HUDEP-2 (cell line): ENCODE measurements around the gene RFX3.
A peak's percentile ranks its signal among the peaks of the same experiment; 100 is the strongest.

ENCODE experiments used
- DNase-seq, 76 experiments: peaks; one replicate each; lab custom pipeline; 2025; ENCODE audit not compliant: unreplicated experiment in 76 of 76; lab: John Stamatoyannopoulos, UW

The RFX3 gene

DNA sequence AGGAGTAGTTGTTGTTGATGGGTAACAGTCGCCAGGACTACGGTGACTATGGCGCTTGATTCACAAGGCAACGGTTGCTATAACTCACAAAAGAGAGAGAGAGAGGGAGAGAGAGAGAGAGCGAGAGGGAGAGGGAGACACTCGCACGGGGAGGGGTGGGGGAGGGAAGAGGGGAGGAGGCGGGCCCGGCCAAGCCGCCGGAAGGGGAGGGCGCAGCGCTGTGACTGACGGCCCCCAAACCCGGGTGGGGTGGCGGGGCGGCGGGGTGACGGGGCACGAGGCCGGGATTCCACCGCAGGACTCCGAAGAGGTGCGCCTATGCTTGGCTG, at the start of gene RFX3:
Gene RFX3, minus strand, starts transcription at position 166 of the 329 bp plus-strand sequence. CDS start 130,413 bp downstream, outside the sequence.
- DNase-seq: peak in 72 of 76 experiments; percentile 28 to 90 (median 81)

DNA sequence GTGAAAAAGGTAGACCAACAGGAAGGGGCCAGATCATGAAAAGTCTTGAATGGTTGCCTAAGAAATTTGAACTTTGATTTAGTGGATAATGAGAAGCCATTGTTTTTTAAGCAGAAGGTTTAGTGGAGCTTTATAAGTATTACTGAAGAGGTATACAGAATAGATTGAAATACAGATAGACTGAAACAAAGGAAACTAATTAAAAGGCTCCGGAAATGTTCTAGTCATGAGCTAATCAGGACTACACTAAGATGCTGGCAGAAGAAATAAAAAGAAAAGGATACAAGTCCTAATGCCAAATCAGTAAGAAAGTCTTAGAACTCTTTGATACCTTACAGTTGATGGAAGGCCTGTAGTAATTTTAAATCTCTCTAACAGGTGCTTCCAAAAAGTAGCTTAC, 45.7 kb upstream of the RFX3 start:
- no peak for DNase-seq

DNA sequence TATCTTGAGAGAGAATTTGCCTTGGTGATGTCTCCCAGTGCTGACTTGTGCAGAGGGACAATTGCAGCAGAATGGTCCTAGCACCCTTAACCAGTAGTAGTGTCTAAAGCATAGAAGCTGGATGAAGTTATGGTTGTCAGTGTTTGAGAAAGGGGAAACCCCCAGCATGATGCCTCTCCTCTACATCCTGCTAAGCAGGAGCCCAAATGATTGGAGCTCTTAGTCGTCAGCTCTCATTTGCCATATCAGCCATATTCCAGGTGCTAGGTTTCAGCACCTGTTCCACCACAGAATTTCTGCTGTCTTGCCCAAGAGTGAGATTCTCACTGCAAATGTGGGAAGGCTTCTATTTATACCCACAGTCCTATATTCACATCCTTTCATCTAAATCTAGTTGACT, 43.7 kb upstream of the RFX3 start:
- DNase-seq: no peak

DNA sequence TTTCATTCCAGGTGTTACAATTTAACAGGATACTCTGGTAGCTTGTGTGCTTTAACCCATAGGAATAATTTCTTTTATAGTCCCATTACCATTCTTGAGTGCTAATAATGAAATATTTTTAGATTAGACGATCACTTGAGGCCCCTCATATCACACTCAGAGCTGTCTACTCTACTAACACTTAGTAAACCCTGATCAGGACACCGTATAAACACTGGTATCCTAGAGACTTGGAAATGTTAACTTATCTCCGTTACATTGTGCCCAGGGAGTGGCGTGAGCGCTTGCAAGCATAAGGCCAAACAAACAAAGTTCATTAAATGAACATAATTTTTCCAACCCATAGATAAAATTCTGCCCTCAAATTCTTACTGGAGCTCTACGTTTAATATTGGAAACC, 42.2 kb upstream of the RFX3 start:
- DNase-seq: no peak

DNA sequence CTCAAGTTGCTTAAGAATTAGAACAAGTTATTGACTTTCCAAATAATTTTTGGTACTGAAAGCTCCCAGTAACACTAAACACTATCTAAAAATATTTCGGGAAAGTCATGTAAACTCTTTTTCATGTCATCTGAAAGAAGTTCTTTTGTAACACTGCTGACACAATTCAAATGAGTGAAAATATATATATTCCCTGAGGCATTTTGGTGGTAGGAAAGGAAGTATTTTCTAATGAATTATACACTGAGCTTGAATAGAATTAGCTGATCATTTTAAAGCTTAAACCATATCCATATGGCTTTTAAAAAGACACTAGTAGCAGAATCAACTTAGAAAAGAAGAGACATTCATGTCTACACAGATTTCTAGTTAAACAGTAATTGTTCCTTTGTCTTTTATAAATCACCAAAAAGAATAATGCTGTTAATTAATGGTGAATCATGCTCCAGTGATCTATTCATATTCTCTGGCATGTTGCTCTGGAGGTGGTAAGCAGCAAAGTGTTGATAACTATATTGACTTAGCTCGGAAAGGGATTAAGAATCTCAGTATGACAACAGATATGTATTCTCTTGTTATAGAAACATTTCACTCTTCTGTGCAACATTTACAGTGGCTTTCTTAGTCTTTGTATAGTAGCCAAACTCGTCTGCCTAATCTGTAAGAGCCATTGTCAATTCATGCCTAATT, 27.4 kb upstream of the RFX3 start:
- DNase-seq: no peak

DNA sequence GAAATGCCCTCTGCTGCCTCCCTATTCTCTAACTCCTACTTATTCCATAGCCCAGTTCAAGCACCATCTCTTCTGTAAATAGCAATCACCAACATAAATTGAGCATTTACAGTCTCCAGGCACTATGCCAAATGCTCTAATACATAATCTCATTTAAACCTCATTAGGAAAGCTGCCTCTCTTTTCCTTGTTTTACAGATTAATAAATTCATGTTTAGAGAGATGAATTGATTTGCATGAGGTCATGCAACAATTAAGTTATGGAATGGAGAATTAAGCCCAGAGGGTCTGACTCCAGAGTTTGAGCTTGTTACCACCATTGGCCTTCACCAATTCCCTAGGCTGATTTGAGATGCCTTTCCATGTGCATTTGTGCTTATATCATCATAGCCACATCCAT, 23.4 kb upstream of the RFX3 start:
- no peak for DNase-seq

DNA sequence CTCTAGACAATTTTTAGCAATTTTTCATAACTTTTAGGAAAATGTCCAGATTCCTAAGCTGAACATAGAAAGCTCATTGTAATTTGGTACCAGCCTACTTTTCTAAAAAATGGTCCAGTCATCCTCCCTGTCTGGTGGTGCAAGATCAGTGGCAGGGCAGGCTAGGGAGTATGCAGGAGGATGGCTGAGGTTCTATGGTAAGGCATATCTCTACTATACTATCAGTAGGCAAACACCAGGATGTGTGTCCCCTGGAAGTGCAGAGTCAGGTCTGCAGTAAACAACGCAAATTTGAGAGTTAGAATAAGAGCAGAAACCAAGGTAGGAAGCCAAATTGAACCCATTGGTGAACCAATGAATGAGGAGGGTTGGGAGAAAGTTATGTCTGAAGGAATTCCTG, 22.8 kb upstream of the RFX3 start:
- DNase-seq: no peak

DNA sequence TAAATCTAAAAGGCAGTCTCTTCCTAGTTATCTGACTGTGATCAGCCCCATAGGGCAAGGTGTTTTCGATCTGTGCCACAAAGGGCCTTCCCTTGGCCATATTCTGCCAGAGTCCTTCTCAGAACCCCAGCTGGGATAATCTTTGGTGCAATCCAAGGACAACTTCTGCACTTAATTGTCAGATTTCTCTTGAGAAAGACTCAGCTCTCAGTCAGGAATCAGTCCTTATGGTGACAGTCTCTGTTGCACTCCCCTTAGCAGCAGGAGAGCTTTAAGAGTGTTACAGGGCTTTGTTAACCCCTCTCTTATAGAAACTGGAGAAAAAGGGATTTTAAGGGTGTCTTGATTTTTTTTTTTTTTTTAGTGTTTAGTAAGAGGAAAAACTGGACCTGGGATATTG, 15.4 kb upstream of the RFX3 start:
- DNase-seq: no peak

DNA sequence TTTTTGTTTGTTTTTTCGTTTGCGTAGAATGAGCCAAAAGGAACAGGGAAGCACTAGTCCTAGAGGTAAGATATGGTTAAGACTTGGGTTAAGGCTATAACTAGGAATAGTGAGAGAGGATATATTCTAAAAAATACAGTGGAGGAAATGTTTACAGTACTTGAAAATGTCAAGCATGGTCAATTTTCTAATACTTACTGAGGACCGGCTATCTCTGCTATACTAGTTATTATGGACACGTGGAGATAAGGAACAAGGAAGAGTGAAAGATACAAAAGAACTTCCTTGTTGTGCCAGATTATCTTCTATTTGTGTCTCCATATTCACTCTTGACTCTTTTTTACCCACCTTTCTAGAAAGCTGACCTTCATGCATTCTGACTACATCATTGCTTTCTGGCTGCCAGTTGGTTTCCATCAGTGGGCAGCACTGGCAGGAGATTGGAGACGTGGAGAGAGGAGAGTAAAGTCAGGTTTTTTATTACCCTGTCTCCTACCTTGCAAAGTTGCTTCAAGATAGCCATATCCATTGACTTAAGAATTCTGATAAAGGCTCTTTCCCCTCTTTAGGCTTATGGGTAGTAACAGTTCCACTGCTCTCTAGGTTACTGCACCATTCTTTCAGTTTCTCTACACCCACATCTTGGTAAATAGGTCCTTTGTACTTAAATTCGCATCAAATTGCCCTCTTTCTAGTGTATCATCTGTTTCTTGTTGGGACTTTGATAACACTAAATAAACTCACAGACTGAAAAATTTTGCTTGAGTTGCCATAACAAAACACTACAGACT, 9.0 kb upstream of the RFX3 start:
- no peak for DNase-seq

DNA sequence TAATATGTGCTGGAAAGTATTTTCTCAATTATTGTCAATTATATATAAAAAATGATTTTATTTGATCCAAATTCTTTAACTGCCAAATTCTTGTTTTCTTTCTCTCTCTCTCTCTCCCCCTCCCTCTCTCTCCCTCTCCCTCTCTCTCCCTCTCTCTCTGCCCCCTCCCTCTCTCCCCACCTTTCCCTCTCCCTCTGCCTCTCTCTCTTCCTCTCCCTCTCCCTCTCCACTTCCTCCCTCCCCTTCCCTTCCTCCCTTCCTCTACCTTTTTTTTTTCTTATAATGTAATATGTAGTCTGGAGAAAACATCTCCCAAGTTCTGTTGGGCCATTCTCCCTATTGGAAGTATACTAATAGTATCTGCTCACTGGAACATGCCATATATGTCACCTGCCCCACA, 6.4 kb upstream of the RFX3 start:
- no peak for DNase-seq

DNA sequence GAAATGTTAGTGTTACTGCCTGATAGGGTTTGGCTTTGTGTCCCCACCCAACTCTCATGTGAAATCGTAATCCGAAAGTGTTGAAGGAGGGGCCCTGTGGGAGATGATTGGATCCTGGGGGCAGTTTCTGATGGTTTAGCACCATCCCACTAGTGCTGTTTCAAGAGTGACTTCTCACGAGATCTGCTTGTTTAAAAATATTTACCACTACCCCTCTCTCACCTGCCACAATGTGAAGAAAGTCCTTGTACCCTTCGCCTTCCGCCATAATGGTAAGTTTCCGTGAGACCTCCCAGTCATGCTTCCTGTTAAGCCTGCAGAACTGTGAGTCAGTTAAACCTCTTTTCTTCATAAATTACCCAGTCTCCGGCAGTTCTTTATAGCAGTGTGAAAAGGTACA, 2.6 kb upstream of the RFX3 start:
- peak in 74 of 76 experiments; percentile 6 to 88 (median 64) for DNase-seq

DNA sequence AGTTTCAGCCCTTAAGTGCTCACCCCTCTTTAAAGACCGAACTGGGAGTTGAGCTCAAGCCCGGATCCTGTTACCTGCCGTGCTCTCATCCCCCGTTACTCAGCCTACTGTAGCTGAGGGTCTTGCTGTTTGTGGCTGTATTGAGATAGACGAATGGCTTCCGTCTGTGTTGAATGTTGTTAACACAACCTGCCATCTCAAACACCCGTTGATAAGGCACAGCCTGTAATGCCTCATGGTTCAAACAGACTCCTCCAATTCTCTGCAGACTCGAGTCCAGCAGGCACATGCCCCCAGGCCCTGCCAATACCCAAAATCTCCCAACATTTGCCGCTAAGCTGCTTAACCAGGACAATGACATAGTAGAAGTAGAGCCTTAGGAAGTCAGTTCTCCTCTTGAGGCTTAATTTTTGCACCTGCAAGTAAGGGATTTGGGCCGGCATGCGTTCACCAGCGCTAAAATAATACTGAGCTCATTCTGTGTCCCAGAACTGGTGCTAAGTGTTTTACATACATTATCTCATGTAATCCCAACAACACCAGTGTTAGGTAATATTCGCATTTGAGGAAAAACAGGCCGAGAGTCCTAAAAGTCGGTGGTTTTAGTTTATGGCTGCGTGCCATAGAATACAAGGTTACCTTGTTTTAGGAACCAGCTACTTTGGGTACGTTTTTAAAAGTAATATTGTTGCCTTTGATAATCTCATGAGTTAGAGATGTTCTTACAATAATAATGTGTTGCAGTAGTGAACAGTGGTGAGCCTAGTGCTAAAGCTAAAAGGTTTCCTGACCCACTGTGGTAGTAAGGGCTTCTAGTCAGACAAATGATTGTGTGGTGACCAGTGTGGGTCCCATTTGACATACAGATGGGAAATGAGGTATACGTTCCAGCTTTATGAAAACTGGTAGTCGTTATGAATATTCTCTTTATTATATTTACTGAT, 1.5 kb upstream of the RFX3 start:
- peak in 40 of 76 experiments; percentile 10 to 78 (median 46) for DNase-seq

DNA sequence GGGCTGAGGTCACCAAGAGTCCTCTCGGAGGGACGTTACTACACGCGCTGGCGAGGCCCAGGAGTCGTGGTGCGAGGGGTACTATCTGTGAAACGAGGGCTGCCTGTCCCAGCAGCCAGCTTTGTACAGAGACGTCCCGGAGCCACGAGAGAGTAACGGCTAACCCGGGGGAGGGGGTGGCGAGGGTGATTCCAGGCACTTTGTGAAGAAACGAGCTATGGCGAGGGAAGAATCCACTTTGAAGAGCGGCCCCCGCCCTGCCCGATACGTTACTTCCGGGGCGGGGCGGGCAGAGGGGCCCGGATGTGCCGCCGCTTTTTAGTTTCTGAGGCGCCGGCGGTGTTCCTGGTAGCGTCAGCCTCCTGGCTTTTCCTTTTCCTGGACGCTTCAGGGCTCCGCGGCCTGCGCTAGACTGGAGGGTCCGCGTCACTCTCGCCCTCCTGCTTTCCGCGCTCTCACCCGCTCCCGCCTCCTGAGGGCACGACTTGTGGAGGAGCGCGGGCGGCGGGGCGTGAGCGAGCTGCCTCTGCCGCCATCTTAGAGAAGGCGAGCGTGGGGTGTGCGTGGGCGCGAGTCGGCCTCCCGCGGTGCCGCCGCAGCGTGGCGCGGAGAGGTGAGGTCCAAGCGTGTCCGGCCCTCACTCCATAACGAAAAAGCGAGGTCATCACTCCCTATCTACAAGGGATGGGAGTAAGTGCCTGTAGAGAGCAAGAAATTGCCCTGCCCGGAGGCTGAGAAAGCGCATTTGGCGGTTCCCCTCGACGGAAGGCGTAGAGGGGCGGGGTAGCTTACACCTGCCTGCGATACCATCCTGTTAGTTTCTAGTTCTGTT, 580 bp upstream of the RFX3 start:
- DNase-seq: peak in 74 of 76 experiments; percentile 11 to 89 (median 71)

DNA sequence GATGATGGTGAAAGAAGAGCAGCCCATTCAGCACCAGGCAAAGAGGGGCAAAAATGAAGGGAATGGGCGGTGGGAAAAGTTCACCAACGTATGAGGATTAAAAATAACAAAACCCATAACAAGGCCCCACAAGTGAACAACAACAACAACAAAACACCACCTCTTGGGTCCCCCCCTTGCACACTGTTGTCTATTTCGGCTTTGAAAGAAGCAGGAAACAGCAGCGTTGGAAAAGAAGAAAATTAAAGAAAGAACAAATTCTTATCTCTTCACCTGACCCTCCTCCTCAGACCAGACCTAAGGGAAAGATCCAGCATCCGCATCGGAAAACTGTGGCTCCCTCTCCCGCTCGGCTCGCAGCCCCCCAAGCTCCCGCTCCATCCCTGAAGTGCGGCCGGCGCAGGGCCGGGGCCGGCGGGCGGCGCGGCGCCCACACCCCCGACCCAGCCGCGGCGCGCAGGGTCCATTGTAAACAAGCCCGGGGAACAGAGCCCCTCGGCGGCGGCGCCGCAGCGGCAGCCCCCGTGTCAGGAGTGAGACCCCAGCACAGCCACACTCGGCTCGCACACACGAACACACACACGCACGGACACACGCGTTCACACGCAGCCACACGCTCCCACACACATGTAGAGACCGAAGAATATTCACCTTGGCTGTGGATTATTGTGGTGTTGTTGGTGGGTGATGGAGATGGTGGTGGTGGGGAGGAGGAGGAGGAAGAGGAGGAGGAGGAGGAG, 535 bp downstream of the RFX3 start:
- no peak for DNase-seq

DNA sequence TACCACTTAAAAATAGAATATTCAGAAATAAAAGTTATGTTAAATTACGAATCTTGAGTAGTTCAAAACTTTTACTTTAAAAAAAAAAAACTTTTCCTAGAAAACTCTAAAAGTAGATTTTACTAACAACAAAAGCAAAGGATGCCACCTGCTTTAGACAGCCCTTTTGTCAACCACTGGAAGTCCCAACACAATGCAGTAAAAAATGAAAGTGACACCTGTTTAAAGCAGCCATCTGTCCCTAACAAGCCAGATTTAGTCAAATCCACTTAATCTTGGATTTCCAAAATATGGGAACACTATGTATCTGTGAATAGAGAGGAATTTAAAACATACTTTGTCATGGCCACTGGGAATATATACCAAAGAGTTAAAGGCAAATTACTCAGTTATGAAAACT, 3.8 kb downstream of the RFX3 start:
- DNase-seq: no peak

DNA sequence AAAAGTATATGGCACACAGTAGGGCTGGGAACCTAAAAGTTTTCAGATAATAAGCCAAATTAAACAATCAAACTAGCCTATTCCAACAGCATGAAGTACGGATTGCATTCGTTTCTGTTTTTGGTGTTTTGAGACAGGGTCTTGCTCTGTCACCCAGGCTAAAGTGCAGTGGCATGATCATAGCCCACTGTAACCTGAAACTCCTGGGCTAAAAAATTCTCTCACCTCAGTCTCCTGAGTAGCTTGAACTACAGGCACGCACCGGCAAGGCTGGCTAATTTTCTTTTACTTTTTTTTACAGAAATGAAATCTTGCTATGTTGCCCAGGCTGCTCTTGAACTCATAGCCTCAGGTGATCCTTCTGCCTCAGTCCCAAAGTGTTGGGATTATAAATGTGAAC, 5.2 kb downstream of the RFX3 start:
- DNase-seq: no peak

DNA sequence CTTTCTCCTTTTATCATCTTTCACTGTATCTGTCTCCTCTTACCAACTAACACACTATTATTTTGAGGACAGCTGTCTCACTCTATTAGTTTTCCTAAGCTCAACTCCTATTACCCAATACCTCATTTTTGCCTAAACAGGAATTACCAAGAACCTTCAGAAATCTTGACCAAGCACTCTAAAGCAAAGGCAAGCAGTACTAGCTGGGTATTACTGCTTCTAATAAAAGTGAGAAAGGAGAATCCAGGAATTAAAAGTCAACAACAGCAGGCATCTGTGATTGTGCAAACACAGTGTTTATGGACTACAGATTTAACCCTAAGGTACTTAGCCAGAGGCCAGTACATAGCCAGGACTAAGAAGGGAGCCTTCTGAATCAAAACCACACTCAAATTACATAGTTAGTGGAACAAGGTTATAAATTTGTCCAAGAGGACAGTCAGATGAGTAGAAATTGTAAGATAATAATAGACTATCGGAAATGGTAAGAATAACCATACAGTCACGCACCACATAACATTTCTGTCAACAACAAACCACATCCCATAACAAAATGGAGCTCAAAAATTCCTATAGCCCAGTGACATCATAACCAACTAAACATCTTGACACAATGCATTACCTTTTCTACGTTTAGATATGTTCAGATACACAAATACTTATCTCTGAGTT, 8.3 kb downstream of the RFX3 start:
- no peak for DNase-seq

DNA sequence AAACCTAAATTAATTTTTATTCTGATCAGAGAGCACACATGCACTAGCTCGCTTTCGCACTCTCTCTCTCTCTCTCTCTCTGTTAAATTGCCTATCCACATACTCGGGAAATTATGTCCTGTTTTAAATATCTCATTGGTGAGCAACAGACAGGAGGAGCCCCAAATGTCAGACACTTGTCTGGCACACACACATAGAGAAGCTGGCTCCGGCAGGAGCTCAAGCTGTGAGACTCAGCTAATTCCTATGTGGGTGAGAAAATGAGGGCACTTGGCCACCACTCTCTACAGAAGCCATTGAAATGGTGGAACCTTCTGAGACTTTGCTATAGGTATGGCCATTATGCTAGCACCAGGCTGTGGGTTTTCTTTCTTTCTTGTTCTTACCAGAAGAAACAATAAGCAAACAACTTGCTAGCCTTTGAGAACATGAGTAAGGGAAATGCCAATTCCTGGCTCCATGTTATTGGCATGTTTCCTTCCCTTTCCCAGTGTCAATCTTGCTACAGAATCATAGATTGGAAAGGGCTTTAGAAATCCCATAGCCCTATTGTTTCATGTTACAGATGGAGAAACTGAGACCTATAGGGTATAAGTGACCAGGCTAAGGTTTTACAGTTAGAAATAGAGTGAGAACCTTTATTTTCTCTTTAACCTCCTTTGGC, 9.0 kb downstream of the RFX3 start:
- DNase-seq: no peak

DNA sequence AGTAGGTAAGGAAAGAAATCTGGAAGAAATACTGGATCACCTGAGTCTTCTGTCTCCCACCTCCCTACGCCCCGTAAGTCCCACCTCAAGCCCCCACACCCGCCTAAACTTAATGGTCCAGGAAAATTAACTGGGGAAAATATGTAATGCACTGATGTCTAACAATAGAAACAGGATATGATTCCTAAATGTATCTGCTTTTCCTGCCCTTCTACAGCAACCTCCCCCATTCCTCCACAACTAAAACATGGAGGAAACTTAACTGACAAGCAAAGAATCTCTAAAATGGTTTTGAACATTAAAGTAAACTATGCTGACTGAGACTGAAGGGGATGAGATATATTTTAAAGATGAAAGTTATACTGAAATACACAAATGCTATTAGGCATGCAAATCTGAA, 10.4 kb downstream of the RFX3 start:
- DNase-seq: no peak
